OCI-LY7 (cell line): Measurements from ENCODE around the gene APBB1IP. TPM values are rescaled to one million over a fixed set of nuclear protein-coding genes. Genes with fewer than 3 reads are reported as not detected.

Experiments
- BruUV-seq: library from RNA; stranded (reverse); fragments of 400-500 nt; replicated peaks from 2 replicates; lab custom pipeline; 2021; lab: Mats Ljungman, UMichigan
- CTCF ChIA-PET: fragments of 300-600 bp; sonication (Branson Sonifier 250); formaldehyde crosslinking; loops from one replicate; lab custom pipeline; 2022; ENCODE audit warnings: antibody characterized with exemption; ENCODE audit not compliant: unreplicated experiment; lab: Charles Lee
- POLR2A ChIA-PET: fragments of 300-600 bp; sonication (Branson Sonifier 250); formaldehyde crosslinking; loops from one replicate; lab custom pipeline; 2022; ENCODE audit warnings: antibody characterized with exemption; lab: Charles Lee
- DNase-seq: peaks from one replicate; pipeline ENCODE4 v3.0.0-alpha.2; 2015; ENCODE audit warnings: low spot score
- H2AFZ ChIP-seq: fragments of 200-600 bp; sonication (generic), shearing (Covaris generic); 2 replicates; pipeline ENCODE4 v1.6.1; 2014; ENCODE audit warnings: mild to moderate bottlenecking, antibody characterized with exemption, low read length, moderate library complexity
- H3K27ac ChIP-seq: fragments of 200-600 bp; sonication (generic); 2 replicates; pipeline ENCODE4 v1.5.1; 2014; ENCODE audit warnings: mixed run types, low read depth, mild to moderate bottlenecking, moderate library complexity, low read length, inconsistent platforms; ENCODE audit not compliant: poor library complexity, severe bottlenecking
- H3K36me3 ChIP-seq: fragments of 200-600 bp; sonication (generic); 2 replicates; pipeline ENCODE4 v1.6.1; 2014; ENCODE audit warnings: mild to moderate bottlenecking, antibody characterized with exemption, low read length, moderate library complexity, mixed read lengths; ENCODE audit not compliant: insufficient read depth
- H3K4me1 ChIP-seq: fragments of 200-600 bp; sonication (generic); 2 replicates; pipeline ENCODE4 v1.5.1; 2014; ENCODE audit warnings: mild to moderate bottlenecking, low read length; ENCODE audit not compliant: insufficient read depth, poor library complexity, severe bottlenecking
- H3K4me2 ChIP-seq: fragments of 200-600 bp; sonication (generic); 2 replicates; pipeline ENCODE4 v1.6.1; 2014; ENCODE audit warnings: mild to moderate bottlenecking, low read length
- H3K4me3 ChIP-seq: fragments of 200-600 bp; sonication (generic); 2 replicates; pipeline ENCODE4 v1.5.1; 2014; ENCODE audit warnings: mild to moderate bottlenecking, low read depth, low read length; ENCODE audit not compliant: poor library complexity, severe bottlenecking
- H3K79me2 ChIP-seq: fragments of 200-600 bp; sonication (generic); 2 replicates; pipeline ENCODE4 v1.6.1; 2016; ENCODE audit warnings: low read depth, mild to moderate bottlenecking, low read length, moderate library complexity, mixed read lengths; ENCODE audit not compliant: insufficient read depth
- H3K9me2 ChIP-seq: fragments of 200-600 bp; sonication (generic); 2 replicates; pipeline ENCODE4 v1.6.1; 2016; ENCODE audit warnings: mild to moderate bottlenecking, low read length, mixed read lengths; ENCODE audit not compliant: insufficient read depth
- H3K9me3 ChIP-seq: fragments of 200-600 bp; sonication (generic); 2 replicates; pipeline ENCODE4 v1.6.1; 2014; ENCODE audit warnings: mild to moderate bottlenecking, mixed run types, low read length, mixed read lengths
- H4K20me1 ChIP-seq: fragments of 200-600 bp; sonication (generic); 2 replicates; pipeline ENCODE4 v1.6.1; 2014; ENCODE audit warnings: mild to moderate bottlenecking, antibody characterized with exemption, low read length, moderate library complexity, mixed read lengths; ENCODE audit not compliant: insufficient read depth
- CTCF ChIP-seq: fragments of 200-600 bp; sonication (generic); conservative IDR thresholded peaks from 2 replicates; pipeline ENCODE4 v1.5.1; 2014; ENCODE audit warnings: mild to moderate bottlenecking, antibody characterized with exemption, low read length, moderate library complexity, mixed read lengths
- EZH2phosphoT487 ChIP-seq: fragments of 200-600 bp; sonication (generic); IDR thresholded peaks from 2 replicates; pipeline ENCODE4 v1.6.1; 2018; ENCODE audit warnings: low read depth, borderline replicate concordance, mild to moderate bottlenecking, mixed run types, antibody characterized with exemption, low read length, moderate library complexity, mixed read lengths
- intact Hi-C: fragments of 100-400 bp; cut with micrococcal nuclease; formaldehyde crosslinking; loops from one replicate; pipeline ENCODE4 v1.10.0; 2022; ENCODE audit not compliant: unreplicated experiment
- total RNA-seq, 2 experiments: library from RNA; depleted of rRNA in 1 of 2; stranded (reverse); fragments of >200 nt in 1 of 2; shearing (Covaris generic) in 1 of 2; gene quantifications; 2 replicates each; pipeline ENCODE4 v1.2.3, GENCODE V29; 2014 to 2022

Gene APBB1IP
- total RNA-seq, 2 experiments from 2014 or later, result 65.8 to 167 TPM

- Histone ChIP-seq H3K36me3 (peaks cover 95% of the 10 kb centered on the region), H3K79me2 (peaks cover 9% of the 10 kb centered on the region; the same call in 1 of the 2 replicates), H3K4me2 (no peak overlapping the region), H4K20me1 (no peaks in the 10 kb centered on the region), H3K9me3 (peaks cover 19% of the 10 kb centered on the region; the same call in 1 of the 2 replicates), H3K27ac (no peak overlapping the region), H3K4me1 (no peaks in the 10 kb centered on the region), H2AFZ (no peak overlapping the region), H3K4me3 (no peak overlapping the region), H3K9me2 (no peaks in the 10 kb centered on the region)
- no peak for DNase-seq
- POLR2A ChIA-PET, result no interaction called here
- TF ChIP-seq EZH2phosphoT487 (no peak), CTCF (no peak)
- CTCF ChIA-PET, result no interaction called here
- no TSS peak for BruUV-seq
- intact Hi-C loops, result no loop called here
Observed at GRCh38 chr10:26544932-26545331, 106.8 kb downstream of the APBB1IP start.

DNA sequence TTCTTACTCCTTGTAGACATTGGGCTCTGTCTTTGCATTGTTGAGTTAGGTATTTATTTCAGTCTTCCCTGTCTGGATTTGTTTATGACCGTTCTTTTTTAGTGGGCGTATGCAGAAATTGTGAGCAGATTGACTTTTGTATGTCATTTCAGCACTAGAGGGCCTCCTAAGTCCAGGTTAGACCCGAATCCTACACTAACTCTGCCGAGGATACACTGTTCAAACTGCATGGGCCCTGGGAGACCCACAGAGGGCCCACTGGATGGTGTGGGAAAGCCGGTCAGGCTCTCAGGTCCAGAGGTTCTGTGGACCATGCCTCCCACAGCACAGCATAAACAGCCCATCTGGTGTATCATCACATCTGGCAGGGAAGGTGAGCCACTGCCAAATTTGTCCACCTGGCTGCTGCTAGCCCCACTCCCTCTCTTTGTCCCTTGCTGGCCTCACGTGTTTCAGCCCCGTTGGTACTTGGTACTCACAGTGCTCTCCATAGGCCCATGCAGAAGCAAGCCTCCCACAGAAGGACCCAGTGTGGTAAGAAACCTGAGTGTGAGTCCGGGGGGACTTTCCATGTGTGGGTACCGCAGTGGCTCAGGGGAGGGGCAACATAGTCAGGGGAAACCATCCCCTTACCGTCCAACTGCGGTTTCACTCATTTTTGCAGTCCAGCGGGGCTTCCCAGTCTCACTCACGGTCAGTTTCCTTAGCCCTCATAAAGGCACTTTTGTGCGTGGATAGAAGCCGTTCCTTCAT lies 112.8 kb downstream of the APBB1IP start:
- BruUV-seq, result no TSS peak
- Histone ChIP-seq H2AFZ (no peak overlapping the region), H3K4me2 (no peak overlapping the region), H3K4me3 (no peak overlapping the region), H3K9me3 (peaks cover 25% of the 10 kb centered on the region; the same call in 1 of the 2 replicates), H3K4me1 (no peaks in the 10 kb centered on the region), H3K9me2 (no peaks in the 10 kb centered on the region), H3K27ac (no peak overlapping the region), H4K20me1 (no peaks in the 10 kb centered on the region), H3K79me2 (peaks cover 16% of the 10 kb centered on the region; the same call in 1 of the 2 replicates), H3K36me3 (peaks cover 98% of the 10 kb centered on the region)
- DNase-seq, result no peak
- TF ChIP-seq EZH2phosphoT487 (no peak), CTCF (peak; percentile 37; the same call in 1 of the 2 replicates)
- ChIA-PET CTCF (no interaction called here), POLR2A (interaction anchor here (0.6 to 1.6 kb wide), 3 partner anchors 9 to 12 kb away, joined by 3 to 8 read pairs (median 8); no protein-coding TSS in a partner anchor)
- intact Hi-C loops, result no loop called here

DNA sequence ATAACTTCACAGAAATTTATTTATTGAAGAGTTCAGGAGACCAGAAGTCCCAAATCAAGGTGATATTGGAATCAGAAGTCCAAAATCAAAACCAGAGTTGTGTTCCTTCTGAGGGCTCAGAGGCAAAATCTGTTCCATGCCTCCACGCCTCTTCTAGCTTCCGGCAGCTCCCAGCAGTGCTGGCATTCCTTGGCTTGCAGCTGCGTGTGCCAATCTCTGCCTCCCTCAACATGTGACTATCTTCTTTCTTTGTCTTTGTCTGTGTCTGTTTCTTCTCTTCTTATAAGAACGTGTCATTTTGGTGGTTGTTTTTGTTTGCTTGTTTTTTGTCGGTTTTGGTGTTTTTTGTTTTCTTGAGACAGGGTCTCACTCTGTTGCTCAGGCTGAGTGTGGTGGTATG lies 116.1 kb downstream of the APBB1IP start:
- Histone ChIP-seq H3K27ac (no peak overlapping the region), H4K20me1 (0 out of 2 replicates have a peak, but pooled peaks cover 5% of the 10 kb centered on the region), H2AFZ (no peak overlapping the region), H3K4me3 (no peak overlapping the region), H3K36me3 (peaks cover 99% of the 10 kb centered on the region), H3K4me2 (no peak overlapping the region), H3K9me3 (peaks cover 13% of the 10 kb centered on the region; the same call in 1 of the 2 replicates), H3K79me2 (peaks cover 13% of the 10 kb centered on the region; the same call in 1 of the 2 replicates), H3K9me2 (no peaks in the 10 kb centered on the region), H3K4me1 (no peaks in the 10 kb centered on the region)
- TF ChIP-seq CTCF (no peak), EZH2phosphoT487 (no peak)
- ChIA-PET POLR2A (interaction anchor here (1.0 to 1.1 kb wide), 3 partner anchors 8 to 97 kb away, joined by 3 read pairs; no protein-coding TSS in a partner anchor), CTCF (no interaction called here)
- no peak for DNase-seq
- BruUV-seq, result no TSS peak
- intact Hi-C loops, result no loop called here
